Measurements from ENCODE around the gene CSNK1G3.

The CSNK1G3 gene

DNA sequence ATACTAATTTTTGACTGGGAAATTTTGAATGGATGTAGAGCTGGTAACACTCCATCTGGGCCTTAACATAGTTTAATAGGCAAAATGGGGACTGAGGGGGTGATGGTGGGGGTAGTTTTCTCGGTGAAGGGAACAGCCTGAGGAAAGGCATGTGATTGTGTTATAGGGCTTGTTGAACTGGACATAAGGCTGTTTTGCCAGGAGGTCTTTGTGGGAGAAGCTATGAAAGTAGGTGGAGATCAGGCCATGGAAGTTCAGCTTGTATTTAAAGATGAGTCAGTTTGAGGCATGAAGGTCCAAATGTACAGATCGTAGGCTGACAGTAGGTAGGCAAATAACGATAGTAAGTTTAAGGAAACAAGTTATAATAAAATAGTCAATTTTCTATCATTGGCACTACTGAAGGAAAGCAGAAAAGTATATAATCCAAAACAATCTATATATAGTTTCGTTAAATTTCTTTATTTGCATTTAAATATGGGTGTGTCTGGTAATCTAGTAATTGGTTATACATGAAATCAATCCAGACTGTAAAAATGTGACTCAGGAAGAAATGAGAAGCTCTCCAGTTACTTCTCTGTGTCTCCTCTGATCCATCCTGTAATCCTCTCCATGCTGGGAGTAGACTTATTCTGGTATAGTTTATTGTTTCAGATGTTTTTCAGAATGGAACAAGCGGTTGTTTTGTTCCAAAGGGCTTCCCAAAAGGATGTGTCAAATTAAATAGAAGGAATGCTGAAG is 2.8 kb downstream of the CSNK1G3 start:
- no peak for DNase-seq

DNA sequence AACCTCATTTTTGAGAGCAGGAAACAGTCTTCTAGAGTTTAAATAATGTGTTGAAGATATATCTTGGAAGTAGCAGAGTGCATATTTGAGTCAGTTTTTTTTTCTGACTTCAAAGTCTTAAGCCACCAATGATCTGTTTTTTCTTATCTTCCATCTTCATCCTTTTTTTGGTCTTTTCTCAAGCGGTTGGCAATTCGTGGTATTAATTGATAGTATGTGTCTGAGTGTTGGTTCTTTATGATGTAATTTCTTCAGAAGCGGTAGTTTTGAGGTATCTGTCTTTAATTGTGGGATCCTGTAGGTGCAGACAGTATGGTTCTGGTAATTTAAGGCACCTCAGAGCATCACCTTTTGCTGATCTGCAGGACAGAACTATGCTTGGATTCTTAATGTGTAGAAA is 3.9 kb downstream of the CSNK1G3 start:
- no peak for DNase-seq

DNA sequence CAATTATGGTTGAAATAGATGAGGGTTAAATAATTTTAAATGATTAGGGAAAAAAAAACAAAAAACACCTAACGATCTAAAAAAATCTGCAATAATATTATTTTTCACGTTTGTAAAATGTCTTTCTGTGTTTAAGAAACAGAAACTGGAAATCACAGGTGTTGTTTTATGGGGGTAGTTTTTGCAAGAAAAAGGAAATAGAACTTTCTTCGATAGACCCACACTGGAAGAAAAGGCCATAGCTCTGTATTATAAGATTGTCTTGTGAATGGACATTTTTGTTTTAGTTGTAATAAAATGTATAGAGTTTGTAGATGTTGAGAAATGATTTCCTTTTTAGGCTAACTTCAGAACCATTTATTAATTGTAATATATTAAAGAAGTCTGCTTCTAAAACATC is 5.5 kb downstream of the CSNK1G3 start:
- no peak for DNase-seq

DNA sequence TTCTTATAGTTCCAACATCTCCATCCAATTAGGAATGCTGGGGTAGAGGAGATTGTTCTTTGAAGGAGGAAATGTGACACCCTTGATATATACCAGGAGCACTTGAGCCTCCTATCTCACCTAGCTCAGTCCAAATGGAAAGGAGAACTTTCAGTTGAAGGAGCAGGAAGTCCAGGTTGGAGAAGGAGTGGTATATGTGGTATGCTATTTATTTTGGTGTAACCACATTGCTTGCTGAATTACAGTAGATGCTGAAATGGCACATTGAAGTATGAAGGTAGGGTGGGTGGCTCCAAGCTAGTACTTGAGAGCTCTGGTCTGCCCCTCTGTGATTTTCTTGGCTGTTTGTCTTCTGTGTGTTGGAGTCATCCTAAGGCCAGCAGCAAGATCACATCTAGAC is 6.1 kb downstream of the CSNK1G3 start:
- DNase-seq = no peak

DNA sequence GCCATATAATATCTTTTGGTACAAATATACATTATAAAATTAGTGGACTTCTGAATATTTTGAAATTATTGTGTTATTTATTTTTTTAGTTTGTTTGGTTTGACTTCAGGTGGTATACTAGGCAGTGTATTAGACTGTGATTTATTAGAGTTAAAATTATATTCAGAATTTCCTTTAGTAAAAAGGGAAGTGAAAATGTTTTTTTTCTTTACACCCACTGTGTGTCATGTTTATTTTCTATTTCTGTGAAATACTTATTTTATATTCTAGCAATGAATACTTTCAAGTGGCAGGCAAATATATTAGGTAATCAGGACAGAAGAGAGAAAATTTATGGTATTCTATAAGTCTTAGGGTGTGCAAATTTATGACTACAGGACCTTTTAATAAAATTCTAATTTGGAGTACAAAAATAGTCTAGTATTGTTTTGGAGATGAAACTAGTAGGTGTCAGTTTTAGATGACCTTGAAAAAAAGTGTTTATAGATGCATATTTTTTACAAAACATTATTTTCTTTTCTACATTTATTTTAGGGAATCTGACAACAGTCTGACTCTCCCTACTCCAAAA is 8.8 kb downstream of the CSNK1G3 start:
- no peak for DNase-seq

DNA sequence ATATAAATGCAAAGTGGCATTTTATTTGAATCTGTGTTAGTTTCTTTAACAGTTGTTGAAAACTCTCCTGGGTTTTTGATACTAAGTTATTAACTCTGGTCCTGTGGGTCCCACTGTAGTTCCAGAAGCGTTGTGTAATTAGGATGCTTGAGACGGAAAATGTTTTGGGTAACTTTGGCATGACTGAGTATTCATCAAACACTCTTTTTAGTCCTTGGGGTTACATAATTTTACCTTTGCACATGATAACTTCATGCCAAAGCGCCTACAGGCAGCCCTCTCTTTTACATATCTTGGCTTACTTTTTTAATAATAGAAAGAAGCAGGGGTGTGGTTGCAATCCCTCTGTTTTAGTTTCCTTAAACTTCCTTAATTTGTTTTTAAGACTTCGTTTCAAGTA is 12.2 kb downstream of the CSNK1G3 start:
- no peak for DNase-seq

DNA sequence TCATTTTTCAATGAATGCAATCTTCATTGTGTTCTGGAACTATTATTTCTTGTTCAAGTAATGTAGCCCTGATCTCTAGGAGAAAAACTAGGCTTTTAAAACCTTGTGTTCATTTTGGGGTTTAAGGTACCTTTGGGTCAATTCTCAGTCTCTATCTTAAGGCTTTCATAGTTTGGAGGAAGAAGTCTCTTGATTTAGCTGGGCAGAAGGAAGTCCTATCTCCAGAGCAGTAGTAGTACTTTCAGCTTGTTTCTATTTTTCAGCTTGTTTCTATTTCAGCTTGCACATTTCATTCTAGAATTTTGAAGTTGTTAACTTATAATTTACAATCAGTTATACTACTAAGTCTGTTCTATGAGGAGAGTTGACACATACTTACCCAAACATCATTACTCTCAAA is 15.2 kb downstream of the CSNK1G3 start:
- DNase-seq = no peak

DNA sequence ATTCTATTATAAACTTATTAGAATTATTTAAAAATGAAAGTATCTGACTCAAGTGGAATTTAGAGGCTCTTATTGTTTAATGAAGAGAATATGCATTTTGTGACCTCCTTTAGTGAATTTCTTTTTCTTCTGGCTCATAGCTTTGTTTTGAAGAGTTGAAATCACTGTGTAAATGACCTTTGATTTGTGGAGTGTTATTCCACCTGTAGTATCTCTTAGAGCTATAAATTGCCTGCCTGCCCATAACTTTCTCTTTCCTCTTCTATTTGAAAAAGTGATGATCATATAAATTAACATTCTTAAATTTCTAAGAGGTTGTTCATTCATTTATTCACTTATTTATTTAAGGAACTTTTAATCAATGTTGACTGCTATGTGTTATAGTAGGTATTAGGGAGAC is 16.1 kb downstream of the CSNK1G3 start:
- no peak for DNase-seq

DNA sequence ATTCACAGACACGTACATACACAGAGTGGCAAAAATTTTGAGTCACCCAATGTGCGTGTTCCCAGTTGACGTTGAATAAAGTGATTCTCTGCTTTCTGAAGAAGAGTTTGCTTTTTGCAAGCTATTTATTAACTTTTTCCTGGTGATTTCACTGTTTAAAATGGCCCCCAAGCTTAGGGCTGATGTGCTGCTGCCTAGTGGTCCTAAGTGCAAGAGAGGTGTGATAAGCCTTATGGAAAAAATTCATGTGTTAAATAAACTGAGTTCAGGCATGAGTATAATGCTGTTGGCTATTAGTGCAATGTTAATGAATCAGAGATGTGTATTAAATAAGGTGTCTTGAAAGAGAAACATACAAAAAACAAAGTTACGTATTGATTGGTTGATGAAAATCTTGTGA is 16.9 kb downstream of the CSNK1G3 start:
- no peak for DNase-seq

DNA sequence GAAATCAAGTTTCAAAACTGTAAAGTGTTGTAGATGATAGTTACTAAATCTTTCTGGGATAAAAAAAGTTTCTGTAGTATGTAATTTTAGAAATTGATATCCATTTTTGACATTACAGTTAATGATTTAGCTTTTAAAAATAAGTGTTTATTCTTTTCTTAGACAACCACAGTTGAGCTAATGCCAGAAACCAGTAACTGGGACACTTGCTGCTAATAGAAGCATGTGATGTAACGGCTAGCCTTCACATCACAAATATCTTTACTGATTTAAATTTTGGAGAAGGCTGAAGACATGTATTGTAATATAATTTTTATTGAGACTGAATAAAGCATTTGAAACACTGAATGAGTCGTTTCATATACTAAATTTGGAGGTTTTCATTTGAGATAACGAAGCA is 18.8 kb downstream of the CSNK1G3 start:
- DNase-seq = no peak

DNA sequence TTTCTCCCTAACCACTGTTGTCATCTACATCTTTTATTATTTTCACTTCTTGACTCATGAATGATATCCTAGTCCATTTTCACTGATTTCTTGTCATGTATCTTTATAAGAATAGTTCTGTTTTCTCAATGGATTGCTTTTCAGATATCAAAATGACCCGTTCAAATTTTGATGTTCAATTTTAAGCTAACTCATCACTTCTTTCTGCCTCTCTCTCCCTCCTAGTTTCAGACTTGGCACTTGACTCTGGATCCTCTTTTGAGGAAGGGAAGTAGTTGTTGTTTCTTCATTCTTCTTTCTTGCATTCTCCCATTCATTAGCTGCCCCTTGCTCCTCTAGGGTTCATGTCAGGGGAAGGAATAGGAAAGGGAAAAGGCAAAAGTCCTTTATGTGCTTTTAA is 23.7 kb downstream of the CSNK1G3 start:
- no peak for DNase-seq

DNA sequence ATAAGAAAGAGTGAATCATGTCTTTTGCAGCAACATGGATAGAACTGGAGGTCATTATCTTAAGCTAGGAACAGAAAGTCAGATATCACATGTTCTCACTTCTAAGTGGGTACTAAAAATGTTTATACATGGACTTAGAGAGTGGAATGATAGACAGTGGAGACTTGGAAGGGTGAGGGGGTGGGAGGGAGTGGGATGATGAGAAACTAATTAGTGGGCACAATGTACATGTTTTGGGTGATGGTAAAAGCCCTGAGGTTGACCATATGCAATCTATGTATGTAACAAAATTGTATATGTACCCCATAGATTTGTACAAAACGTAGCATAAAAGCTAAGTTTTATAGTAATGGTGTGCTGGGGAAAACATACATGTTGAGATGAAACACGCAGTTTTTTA is 25.3 kb downstream of the CSNK1G3 start:
- DNase-seq = no peak

DNA sequence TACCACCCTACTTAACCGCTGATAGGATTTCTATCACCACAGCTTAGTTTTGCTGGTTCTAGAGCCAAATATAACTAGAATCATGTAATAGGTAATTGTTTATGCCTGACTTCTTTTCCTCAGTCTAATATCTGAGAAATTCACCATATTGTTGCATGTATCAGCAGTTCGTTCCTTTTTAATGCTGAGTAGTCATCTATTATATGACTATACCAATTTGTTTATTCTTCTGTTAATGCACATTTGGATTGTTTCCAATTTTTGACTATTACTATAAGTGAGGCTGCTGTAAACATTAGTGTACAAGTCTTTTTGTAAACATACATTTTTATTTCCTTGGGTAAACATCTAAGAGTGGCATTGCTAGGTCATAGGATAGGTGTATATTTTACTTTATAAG is 25.9 kb downstream of the CSNK1G3 start:
- DNase-seq = no peak

DNA sequence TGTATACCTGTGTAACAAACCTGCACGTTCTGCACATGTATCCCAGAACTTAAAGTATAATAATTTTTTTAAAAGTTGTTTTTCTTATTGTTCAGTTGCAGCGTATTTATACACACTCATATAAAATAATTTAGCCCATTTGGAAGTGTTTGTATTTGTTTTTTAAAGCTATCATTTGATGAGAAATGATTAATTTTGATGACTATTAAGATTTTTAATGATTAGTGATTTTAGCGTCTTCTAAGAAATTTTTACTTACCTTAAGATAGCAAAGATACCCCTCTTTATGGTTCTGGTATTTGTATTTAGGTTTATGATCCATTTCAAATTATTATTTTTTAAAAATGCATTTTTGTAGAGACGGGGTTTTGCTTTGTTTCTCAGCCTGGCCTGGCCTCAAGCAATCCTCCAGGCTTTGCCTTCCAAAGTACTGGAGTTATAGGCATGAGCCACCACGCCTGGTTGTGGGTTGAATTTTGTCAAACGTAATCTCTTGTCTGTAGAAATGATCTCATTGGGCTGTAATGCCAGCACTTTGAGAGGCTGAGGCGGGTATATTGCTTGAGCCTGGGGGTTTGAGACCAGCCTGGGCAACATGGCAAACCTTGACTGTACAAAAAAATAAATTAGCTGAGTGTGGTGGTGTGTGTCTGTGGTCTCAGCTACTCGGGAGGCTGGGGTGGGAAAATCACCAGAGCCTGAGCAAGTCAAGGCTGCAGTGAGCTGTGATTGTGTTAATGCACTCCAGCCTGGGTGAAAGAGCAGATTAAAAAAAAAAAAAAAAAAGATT is 26.9 kb downstream of the CSNK1G3 start:
- DNase-seq = peak; percentile 68

DNA sequence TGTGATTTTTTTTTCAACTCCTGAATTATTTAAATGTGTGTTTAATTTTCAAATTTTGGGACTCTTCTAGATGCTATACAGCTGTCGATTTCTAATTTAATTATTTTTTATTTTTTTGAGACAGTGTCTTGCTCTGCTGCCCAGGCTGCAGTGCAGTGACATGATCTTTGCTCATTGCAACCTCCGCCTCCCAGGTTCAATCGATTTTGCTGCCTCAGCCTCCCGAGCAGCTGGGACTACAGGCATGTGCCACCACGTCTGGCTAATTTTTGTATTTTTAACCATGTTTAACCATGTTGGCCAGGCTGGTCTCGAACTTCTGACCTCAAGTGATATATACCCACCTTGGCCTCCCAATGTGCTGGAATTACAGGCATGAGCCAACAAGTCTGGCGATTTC is 28.6 kb downstream of the CSNK1G3 start:
- no peak for DNase-seq

DNA sequence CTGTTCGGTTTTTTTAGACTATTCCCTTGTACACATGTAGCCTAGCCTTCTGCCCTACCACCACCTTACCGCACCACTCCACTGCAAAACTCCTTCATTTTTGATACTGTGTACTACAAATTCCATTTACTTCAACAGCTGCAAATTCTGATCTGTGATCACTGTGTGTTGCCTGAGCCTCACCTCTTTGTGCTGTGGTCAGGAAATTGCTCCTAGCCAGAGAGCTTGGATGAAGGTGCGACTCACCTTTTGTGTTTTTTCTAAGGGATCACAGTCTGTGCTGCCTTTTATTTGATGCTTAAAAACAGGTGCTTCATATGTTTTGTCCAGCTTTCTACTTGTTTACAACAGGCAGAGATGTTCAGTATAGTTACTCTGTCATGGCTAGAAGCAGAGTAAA is 31.5 kb downstream of the CSNK1G3 start:
- no peak for DNase-seq

DNA sequence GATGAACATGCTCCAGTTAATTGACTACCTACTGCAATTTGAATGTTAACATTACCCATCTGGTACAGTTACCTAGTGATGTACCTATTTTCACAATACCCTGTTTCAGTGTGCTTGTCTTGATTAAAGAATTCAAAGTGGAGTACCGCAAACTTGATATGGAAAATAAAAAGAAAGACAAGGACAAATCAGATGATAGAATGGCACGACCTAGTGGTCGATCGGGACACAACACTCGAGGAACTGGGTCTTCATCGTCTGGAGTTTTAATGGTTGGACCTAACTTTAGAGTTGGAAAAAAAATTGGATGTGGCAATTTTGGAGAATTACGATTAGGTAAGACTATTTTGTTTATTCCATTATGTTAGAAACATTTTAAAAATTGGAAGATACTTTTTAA is 33.5 kb downstream of the CSNK1G3 start:
- peak; percentile 8 for DNase-seq

DNA sequence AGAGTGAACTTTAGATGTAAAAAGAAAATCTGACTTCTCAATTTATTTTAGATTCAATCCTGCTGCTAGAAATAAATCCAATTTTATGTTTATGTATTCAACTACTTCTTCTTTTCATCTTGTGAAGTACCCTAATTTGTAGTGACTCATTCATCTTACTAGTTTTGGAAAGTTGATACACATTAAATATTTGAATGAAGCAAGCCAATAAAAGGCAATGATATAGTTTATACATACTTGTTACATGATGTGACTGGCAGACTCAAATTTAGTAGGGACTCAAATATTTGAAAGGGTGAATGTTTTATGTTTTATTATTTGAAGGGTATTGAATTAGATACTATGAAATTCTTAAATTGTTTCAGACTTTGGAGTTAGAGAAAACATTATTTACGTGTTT is 34.7 kb downstream of the CSNK1G3 start:
- no peak for DNase-seq

DNA sequence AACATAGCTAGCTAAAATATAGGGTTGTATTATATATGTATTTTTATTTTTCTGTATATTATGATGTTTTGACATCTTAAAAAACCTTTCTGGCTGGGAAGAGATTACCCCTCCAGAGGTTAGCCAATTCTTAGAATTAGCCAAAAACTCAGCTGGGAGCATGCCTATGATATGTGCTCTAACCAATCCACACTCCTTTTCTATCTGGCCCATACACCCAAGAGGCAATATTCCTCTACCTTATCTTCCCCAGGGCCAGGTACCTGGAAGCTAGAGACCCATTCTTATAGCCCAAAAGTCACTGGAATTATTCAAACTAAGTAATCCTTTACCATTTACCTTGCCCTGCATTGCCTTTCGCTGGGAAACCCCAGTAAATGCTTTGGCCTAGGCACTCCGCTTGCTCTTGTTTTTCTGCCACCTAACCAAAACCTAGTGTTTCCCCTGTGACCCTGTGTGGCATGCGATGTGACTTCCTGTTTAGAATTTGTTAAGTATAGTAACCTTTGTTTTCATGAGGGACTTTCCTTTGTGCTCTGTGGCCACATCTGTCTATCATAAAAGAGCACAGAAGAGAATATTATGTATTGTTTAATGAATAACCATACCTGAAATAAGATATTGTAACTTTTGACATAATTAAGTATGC is 37.4 kb downstream of the CSNK1G3 start:
- DNase-seq = no peak

DNA sequence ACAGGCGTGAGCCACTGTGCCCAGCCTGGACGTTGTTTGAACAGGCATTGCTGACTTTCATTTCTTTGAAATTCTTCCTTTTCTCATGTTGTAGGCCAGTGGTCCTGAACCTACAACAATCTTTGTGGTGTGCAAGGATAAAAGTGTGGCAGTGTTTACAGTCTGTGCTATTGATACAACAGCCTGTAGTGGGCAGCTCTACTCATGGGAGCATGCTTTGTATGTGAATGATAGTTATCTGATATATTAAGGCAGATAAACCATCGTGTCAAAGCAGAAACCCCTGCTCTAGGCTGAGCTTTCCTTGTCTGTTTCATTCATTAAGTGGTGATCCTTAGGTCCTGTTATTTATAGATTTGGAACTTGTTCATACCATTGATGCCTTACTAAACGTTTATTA is 42.6 kb downstream of the CSNK1G3 start:
- DNase-seq = no peak

DNA sequence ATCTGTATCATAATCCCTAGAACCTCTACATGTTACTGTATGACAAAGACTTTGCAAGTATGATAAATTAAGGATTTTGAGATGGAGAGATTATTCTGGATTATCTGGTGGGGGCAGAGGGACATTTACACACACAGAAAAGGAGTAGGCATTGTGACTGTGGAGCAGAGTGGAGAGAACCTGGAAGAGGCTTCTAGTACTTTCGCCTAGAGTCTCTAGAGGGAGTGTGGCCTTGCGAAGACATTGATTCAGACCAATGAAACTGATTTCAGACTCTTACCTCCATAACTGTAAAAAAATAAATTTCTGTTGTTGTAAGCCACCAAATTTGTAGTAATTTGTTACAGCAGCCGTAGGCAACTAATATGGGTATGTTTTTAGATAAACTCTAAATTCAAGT is 45.9 kb downstream of the CSNK1G3 start:
- DNase-seq = no peak

DNA sequence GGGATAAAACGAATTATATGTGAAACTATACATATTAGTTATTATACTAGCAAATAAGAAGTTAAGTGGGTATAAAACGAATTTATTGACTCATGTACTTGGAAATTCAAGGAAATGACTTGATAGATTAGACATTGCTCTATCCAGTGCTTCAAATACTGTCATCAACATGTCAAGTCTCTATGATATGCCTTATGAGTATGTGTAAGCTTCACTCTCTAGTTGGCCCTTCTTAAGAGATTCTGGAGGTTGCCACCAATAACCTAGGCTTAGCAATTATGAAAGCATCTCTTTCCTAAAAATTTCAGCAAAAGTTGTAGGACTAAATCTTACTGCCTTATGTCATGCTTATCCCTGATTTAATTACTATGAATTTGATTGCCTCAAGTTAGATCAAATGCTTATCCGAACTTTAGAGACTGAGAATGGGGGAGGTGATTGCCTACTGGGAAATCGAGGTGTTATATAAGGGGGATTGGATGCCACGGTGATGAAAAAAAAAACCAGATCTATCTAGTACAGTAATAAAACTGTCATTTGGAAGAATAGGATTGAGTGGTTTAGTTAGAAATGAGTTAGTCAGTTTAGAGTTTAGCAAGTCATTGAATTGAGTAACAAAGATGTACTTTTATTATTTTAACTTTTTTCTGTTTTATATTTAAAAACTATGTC is 46.9 kb downstream of the CSNK1G3 start:
- DNase-seq = no peak

DNA sequence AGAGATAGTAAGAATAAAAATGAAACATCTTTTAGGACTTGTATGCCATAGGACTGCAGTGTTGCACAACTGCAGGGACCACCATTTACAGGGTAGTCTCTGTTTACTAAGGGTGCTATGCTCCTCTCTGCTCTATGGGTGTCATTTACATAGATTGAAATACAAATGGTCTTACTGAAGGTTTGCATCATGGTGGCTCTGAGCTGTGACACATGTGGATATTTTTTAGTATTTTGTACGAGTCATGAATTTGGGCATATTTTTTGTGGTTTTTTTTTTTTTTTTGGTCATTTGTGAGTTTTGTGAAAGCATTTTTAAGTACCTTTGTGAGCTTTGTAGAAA is 47.4 kb downstream of the CSNK1G3 start:
- DNase-seq = no peak

Measured in NCI-H226 (cell line).